GM18870 (cell line): ENCODE measurements around the gene TOP2A.

Source experiments
- ATAC-seq: cut with Tn5 transposase; IDR thresholded peaks from one replicate; pipeline ENCODE4 v1.9.1; 2021; ENCODE audit warnings: moderate library complexity; ENCODE audit not compliant: unreplicated experiment

Gene TOP2A

GRCh38 chr17:40453881-40454612 lies 36.4 kb upstream of the TOP2A start:
- no peak for ATAC-seq

- ATAC-seq, result no peak
Observed at GRCh38 chr17:40452921-40453378, 35.3 kb upstream of the TOP2A start.

- ATAC-seq, result no peak
Observed at GRCh38 chr17:40452216-40452787, 34.6 kb upstream of the TOP2A start.

DNA sequence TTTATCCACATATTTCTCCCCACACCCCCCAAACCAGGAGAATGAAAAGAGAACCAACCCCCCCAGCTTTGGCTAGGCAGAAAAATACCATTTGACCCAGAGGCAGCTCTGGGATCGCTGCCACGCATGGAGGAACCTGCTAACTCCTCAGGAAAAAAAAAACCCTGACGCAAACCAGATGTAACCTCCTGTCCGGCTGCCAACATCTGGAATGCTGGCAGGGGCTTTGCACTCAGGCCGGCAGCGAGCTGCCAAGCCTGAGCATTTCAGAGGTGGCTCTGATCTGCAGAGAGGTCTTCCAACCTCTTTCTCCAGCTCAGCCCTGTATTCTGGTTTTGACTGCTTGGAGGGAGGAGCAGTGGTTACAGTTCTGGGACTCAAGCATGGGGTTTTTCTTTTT lies 33.7 kb upstream of the TOP2A start:
- ATAC-seq, result no peak

- ATAC-seq, result no peak
Observed at GRCh38 chr17:40450175-40450574, 32.5 kb upstream of the TOP2A start.

DNA sequence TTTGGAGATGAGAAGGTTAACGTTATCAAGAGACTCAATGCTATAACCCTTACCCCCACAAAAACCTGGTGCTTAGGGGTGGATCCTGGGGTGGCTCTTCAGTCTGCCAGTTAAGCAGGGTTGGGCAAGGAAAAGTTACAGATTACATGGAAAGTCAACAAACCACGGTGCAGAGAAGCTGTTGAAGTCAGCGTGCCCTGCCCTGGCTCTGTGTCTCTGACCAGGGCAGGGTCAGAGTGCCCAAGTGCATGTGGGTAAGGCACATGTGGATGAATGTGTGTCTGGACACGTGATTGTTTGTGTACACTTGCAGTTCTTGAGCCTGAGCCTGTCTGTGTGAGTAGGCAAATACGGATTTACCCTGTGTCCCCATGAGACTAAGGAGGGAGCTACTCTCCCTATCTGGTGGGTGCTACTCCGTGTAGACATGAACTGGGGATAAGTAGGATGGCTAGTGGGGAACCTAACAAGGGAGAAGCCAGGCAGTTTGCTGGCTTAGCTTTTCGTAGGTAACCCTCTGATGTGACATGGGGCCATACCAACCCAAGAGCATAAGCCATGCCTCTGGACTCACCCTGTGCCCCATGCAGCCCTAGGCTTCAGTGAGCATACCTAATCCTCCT lies 31.1 kb upstream of the TOP2A start:
- ATAC-seq, result no peak

- ATAC-seq, result no peak
Observed at GRCh38 chr17:40448213-40448638, 30.5 kb upstream of the TOP2A start.

GRCh38 chr17:40447806-40448205 lies 30.1 kb upstream of the TOP2A start:
- no peak for ATAC-seq

GRCh38 chr17:40447148-40447644 lies 29.5 kb upstream of the TOP2A start:
- ATAC-seq, result no peak

- no peak for ATAC-seq
Observed at GRCh38 chr17:40445751-40446468, 28.2 kb upstream of the TOP2A start.

DNA sequence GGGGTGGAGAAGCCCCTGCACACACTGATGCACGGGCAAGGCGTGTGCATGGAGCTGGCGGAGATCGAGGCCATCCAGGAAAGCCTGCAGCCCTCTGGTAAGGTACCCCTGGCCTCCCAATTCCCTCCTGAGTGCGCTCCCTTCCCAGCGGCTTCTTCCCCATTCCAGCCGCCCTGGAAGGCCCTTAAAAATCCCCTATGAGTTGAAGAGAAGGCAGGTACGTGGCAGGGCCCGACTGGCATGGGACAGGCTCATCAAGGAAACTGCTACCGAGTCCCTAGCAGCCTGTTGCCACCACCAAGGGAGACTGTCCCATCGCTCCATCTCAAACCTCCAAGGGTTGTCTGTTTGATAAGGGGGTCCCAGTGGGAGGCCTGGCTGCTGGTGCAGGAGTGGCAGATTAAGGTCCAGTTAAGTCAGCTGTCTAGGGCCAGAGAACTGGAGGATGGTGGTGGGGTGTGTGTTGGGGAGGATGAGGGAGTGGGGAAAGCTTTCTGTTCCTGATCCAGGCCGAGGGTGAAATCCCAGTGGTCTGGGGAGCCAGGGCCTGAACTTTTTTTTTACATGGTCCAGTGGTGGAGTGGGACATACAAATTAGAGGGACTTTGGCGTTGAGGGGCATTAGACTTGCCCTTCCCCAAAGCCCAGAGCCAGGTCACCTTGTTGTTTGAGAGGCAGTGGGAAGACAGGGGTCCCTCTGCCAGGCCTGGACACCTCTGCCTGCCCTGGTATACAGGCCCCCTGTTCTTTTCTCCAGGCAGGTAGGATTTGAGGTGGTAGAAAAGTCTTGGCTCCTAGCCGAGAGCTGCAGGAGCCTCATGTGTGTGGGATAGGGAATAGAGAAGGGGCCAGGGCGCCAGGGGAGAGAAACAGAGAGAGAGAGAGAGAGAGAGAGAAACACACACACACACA lies 26.5 kb upstream of the TOP2A start:
- no peak for ATAC-seq

- no peak for ATAC-seq
Observed at GRCh38 chr17:40443196-40443987, 25.7 kb upstream of the TOP2A start, which contains the start of gene IGFBP4. IGFBP4 (plus strand) TSS chr17:40443450; CDS start chr17:40443736, 286 bp downstream.

DNA sequence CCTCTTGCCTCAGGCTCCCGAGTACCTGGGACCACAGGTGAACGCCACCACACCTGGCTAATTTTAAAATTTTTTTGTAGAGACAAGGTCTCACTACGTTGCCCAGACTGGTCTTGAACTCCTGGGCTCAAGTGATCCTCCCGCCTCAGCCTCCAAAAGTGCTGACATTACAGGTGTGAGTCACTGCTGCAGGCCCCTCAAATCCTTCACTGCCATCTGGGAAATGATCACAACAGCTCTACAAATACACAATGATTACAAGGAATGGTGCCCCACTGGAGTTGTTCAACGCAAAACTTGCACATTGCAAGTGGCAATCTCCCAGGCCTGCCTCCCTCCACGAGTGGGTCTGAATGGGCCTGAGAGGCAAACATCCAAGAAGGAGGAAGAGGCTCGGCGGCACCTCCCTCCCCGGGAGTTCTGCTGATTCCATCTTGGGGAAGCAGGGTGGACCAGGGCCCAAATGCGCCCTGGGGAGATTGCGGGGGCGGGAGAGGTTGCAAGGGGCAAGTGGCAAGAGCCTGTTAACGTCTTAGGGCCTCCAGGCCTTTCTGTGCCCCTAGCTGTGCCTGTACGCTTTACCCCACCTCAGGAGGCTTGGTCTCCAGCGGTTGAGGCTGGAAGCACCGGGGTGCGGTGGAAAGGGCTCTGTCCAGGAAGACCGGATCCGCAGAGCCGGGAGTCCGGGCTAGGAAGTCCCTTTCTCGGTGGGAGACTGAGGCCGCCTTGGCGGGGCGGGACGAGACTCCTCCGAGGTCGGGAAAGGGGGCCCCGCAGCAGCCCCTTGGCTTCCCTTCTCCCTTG lies 24.9 kb upstream of the TOP2A start:
- no peak for ATAC-seq

GRCh38 chr17:40440166-40440565 lies 22.5 kb upstream of the TOP2A start:
- ATAC-seq, result no peak

DNA sequence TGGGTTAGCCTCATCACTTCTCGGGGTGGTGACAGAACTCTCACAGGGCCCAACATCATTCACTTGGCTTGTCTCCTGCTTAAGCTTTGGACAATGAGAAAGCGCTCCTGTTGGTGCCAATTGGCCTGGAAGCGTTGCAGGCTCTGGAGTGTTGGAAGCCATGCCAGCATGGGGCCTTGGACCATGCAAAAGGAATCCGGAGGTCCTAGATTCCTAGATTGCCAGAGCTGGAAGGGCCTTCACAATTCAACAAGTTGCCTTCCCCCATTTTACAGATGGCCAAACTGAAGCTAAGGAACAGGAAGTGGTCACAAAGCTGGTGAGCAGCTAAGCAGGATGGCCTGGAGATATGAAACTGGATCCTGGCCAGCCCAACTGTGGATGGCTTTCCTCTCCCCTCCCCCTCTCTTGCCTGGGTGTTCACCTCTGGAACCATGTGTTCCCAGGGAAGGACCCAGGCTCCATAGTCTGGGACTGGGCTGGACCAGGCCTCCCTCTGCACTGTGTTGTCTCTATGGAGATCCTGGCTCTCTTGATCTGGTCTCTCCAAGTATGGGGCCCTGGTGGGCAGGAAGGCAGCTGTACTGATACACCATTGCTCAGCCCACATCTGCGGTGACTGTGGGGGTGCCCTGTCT lies 19.5 kb upstream of the TOP2A start:
- ATAC-seq, result no peak

- no peak for ATAC-seq
Observed at GRCh38 chr17:40436636-40437035, 18.9 kb upstream of the TOP2A start.

DNA sequence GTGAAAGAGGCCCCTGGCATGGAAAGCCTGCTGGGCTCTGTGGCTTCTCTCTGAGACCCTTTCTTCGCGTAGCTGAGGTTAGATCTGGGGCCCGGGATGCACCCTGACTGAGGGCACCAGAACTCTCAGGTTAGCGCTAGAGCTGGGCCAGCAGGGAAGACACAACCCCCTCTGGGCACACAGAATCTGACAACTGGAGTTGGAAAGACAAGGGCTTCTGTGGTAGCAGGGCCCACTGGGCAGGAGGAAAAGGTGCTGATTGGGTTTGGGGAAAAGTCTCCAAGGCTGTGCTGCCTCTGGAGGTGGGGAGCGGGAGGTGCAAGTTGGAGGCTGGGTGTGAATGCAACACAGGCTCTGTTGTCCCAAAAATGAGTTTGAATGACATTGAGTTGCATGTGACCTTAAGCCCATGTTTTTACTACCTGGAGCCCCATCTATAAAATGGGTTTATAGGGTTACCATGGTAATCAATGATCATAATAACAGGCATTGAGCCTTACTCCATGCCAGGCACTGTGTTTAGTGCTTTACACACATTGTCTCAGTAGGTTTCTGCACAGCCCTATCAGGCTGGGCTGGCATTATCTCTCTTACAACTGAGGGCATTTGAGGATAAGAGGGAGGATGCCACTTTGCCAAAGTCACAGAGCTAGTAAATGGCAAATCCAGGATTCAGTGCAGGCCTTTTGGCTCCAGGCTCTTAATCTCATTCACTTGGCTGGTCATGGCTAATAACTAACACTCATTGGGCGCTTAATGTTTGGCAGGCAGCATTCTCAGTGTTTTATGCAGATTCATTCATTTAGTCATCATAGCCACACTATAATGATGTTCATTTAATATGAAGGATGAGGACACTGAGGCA lies 16.1 kb upstream of the TOP2A start:
- ATAC-seq, result no peak
